ENCODE results near the gene MTHFSD.

- no peak for TF ChIP-seq CTCF (IDR thresholded peaks at IDR 0.05)
- no peak for TF ChIP-seq POLR2A (IDR thresholded peaks at IDR 0.05)
Observed at GRCh38 chr16:86505899-86506864, 48.9 kb downstream of the MTHFSD start.

Data from right lobe of liver (tissue), 4 donors.